Loucy (cell line): ENCODE results near the gene LTBP4.

Experiments
- EZH2phosphoT487 ChIP-seq: fragments of 200-600 bp; IDR thresholded peaks from 2 replicates; pipeline ENCODE4 v1.6.1; 2018; ENCODE audit warnings: antibody characterized with exemption, mild to moderate bottlenecking, moderate library complexity, borderline replicate concordance
- TF ChIP-seq, protein P1 (sequence below): fragments of 200-600 bp; sonication (generic); conservative IDR thresholded peaks from 2 replicates; pipeline ENCODE4 v1.5.1; 2014; ENCODE audit warnings: mild to moderate bottlenecking, antibody characterized with exemption, low read length

DNA sequence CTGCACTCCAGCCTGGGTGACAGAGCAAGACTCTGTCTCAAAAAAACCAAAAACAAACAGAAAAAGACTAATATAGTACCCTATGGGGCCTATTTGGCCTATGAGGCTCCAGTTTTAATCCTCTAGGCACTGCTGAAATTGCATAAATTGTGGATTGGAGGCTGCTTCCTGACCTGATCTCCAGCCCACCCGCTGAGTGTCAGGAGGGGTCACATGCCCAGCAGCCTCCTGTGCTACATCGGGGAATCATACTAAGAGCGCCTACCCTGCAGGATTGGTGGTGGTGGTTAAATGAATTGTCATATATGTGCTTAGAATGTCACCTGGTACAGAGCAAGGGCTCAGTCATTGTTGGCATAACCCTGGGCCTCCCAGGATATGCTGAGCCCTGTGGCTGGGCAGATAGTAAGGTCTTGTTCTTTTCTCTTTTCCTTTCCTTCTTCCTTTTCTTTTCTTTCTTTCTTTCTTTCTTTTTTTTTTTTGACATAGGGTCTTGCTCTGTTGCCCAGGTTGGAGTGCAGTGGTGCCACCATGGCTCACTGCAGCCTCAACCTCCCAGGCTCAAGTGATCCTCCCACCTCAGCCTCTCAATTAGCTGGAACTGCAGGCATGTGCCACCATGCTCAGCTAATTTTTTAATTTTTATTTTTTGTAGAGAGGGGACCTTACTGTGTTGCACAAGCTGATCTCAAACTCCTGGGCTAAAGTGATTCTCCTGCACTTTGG lies 31.3 kb downstream of the LTBP4 start:
- TF ChIP-seq, protein P1, sequence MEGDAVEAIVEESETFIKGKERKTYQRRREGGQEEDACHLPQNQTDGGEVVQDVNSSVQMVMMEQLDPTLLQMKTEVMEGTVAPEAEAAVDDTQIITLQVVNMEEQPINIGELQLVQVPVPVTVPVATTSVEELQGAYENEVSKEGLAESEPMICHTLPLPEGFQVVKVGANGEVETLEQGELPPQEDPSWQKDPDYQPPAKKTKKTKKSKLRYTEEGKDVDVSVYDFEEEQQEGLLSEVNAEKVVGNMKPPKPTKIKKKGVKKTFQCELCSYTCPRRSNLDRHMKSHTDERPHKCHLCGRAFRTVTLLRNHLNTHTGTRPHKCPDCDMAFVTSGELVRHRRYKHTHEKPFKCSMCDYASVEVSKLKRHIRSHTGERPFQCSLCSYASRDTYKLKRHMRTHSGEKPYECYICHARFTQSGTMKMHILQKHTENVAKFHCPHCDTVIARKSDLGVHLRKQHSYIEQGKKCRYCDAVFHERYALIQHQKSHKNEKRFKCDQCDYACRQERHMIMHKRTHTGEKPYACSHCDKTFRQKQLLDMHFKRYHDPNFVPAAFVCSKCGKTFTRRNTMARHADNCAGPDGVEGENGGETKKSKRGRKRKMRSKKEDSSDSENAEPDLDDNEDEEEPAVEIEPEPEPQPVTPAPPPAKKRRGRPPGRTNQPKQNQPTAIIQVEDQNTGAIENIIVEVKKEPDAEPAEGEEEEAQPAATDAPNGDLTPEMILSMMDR, result no peak
- TF ChIP-seq EZH2phosphoT487, result no peak
